Measurements from ENCODE around the gene BICRA. TPM values are rescaled to one million over a fixed set of nuclear protein-coding genes. Genes with fewer than 3 reads are reported as not detected.

The BICRA gene
- total RNA-seq, 1 donor from 2014 or later, result 15.9 TPM

- Histone ChIP-seq H3K27me3 (no peaks in the 10 kb centered on the region), H3K4me1 (peaks cover 7% of the 10 kb centered on the region), H3K4me3 (no peak overlapping the region), H3K27ac (no peak overlapping the region), H3K9me3 (no peaks in the 10 kb centered on the region), H3K36me3 (peaks cover 6% of the 10 kb centered on the region)
- intact Hi-C loops (cut with DNase I), result no loop called here
- TF ChIP-seq CTCF (IDR thresholded peaks at IDR 0.05), result no peak
- no peak for DNase-seq
- ATAC-seq, result no peak
Observed at GRCh38 chr19:47649588-47649987, 40.7 kb downstream of the BICRA start.

- no peak for ATAC-seq
Observed at GRCh38 chr19:47650700-47651099, 41.8 kb downstream of the BICRA start.

GRCh38 chr19:47651132-47651531 lies 42.2 kb downstream of the BICRA start:
- no peak overlapping the region for H3K27ac ChIP-seq
- no peak for TF ChIP-seq CTCF (IDR thresholded peaks at IDR 0.05)
- H3K4me3 ChIP-seq, result no peak overlapping the region
- H3K9me3 ChIP-seq, result no peaks in the 10 kb centered on the region
- H3K36me3 ChIP-seq, result peaks cover 6% of the 10 kb centered on the region
- H3K27me3 ChIP-seq, result no peaks in the 10 kb centered on the region
- intact Hi-C loops (cut with DNase I), result no loop called here
- no peak for DNase-seq
- ATAC-seq, result no peak
- peaks cover 4% of the 10 kb centered on the region for H3K4me1 ChIP-seq

More at GRCh38 chr19:47650700-47651099, 41.8 kb downstream of the BICRA start:
- H3K4me3 ChIP-seq, result no peak overlapping the region
- H3K4me1 ChIP-seq, result peaks cover 4% of the 10 kb centered on the region
- H3K27ac ChIP-seq, result no peak overlapping the region
- intact Hi-C loops (cut with DNase I), result no loop called here
- no peak for DNase-seq
- H3K9me3 ChIP-seq, result no peaks in the 10 kb centered on the region
- H3K36me3 ChIP-seq, result peaks cover 6% of the 10 kb centered on the region
- no peak for TF ChIP-seq CTCF (IDR thresholded peaks at IDR 0.05)
- H3K27me3 ChIP-seq, result no peaks in the 10 kb centered on the region

- no peaks in the 10 kb centered on the region for H3K27me3 ChIP-seq
- H3K27ac ChIP-seq, result no peak overlapping the region
- ATAC-seq (no peak), DNase-seq (no peak)
- H3K4me3 ChIP-seq, result no peak overlapping the region
- H3K9me3 ChIP-seq, result no peaks in the 10 kb centered on the region
- intact Hi-C loops (cut with DNase I), result no loop called here
- peaks cover under 1% of the 10 kb centered on the region for H3K36me3 ChIP-seq
- TF ChIP-seq CTCF (IDR thresholded peaks at IDR 0.05), result no peak
- H3K4me1 ChIP-seq, result peaks cover 4% of the 10 kb centered on the region
Observed at GRCh38 chr19:47651691-47652090, 42.8 kb downstream of the BICRA start.

- DNase-seq (no peak), ATAC-seq (no peak)
- Histone ChIP-seq H3K9me3 (no peaks in the 10 kb centered on the region), H3K27me3 (no peaks in the 10 kb centered on the region), H3K4me1 (peaks cover 4% of the 10 kb centered on the region), H3K36me3 (no peaks in the 10 kb centered on the region), H3K27ac (no peak overlapping the region), H3K4me3 (no peak overlapping the region)
- intact Hi-C loops (cut with DNase I), result no loop called here
- no peak for TF ChIP-seq CTCF (IDR thresholded peaks at IDR 0.05)
Observed at GRCh38 chr19:47652285-47652684, 43.4 kb downstream of the BICRA start.

- no peak overlapping the region for H3K27ac ChIP-seq
- intact Hi-C loops (cut with DNase I), result no loop called here
- H3K36me3 ChIP-seq, result no peaks in the 10 kb centered on the region
- H3K4me3 ChIP-seq, result no peak overlapping the region
- DNase-seq (no peak), ATAC-seq (no peak)
- no peaks in the 10 kb centered on the region for H3K27me3 ChIP-seq
- no peak for TF ChIP-seq CTCF (IDR thresholded peaks at IDR 0.05)
- H3K9me3 ChIP-seq, result no peaks in the 10 kb centered on the region
- H3K4me1 ChIP-seq, result peaks cover 4% of the 10 kb centered on the region
Observed at GRCh38 chr19:47653856-47654255, 44.9 kb downstream of the BICRA start.
